NCI-H510A treated with DMSO at 0.1 percent for 48 hours (cell line): ENCODE data around the gene MEIS1.

Experiments used
- DNase-seq: peaks from one replicate; lab custom pipeline; 2025; lab: John Stamatoyannopoulos, UW

The MEIS1 gene

GRCh38 chr2:66580166-66581049 is 145.5 kb downstream of the MEIS1 start:
- DNase-seq, result no peak

DNA sequence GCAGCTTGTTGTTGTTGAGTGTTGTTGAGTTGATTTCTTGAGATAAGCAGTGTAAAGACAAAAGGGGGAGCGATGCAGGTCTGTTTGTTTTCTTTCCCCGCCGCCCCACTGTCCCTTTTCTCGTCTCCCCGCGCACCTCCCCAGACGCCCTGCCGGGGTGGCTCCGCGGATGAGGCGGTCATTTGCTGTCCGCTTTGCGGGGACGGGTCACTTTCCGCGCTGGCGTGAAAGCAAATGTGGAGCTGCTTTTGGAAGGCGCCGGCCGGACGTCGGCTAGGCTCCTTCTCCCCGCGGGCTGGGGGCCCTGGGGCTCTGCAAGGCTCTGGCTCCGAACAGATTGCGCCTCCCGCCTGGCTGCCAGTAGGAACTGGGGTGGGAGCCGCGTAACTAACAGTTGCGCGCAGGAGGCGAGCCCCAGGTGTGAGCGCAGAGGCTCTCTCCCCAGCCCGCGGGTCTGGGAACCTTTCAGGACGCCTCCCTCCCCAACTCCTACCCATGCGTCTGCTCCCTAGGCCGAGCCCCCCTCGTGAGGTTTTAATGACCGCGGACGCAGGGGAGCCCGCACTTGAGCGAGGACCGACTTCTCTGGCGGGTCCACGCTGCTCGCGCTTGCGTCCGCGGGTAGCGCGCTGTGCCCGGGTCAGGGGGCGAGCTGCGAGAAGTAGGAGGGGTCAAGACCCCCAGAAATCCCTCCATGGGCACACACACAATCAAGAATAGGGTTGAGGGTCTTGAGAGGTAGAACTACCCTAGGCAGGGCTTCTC is 146.6 kb downstream of the MEIS1 start:
- DNase-seq, result no peak

GRCh38 chr2:66582104-66582986 is 147.4 kb downstream of the MEIS1 start:
- DNase-seq, result no peak

- no peak for DNase-seq
Observed at GRCh38 chr2:66582987-66583880, 148.3 kb downstream of the MEIS1 start.

- no peak for DNase-seq
Observed at GRCh38 chr2:66583881-66584280, 149.0 kb downstream of the MEIS1 start.

- DNase-seq, result no peak
Observed at GRCh38 chr2:66585587-66585986, 150.7 kb downstream of the MEIS1 start.

DNA sequence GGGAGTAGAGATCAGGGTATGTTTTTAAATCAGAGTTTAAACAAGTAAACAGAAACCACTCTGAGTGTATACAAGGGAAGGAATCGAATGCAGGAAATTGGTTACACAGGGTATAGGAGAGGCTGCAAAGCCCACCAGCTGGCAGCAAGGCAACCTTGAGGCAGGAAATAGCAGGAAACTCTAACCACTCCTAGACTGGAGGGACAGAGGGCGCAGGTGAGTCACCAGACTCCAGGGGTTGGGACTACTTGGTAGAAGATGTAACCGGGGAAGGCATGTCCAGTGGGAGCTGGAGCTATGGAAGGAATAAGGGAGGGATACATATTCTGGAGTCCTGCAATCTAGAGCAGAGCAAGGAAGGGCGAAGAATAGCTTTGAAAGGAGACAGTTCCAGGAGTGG is 152.3 kb downstream of the MEIS1 start:
- no peak for DNase-seq

GRCh38 chr2:66594001-66594400 is 159.1 kb downstream of the MEIS1 start:
- DNase-seq, result no peak

DNA sequence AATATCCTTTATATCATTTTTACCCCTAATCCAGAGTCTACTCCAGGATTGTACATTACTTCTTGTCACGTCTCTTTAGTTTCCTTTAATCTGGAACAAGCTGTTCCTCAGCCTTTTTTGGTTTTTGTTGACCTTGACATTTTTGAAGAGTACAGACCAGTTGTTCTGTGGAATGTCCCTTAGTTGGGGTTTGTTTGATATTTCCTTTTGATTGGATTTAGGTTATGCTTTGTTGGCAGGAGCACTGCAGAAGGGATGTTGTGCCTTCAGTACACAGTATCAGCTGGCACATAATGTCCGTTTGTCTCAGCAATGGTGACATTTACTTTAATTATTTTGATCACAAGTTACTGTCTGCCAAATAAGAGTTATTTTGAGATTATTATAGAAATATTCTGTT is 160.6 kb downstream of the MEIS1 start:
- no peak for DNase-seq

- DNase-seq, result no peak
Observed at GRCh38 chr2:66596256-66596655, 161.3 kb downstream of the MEIS1 start.

DNA sequence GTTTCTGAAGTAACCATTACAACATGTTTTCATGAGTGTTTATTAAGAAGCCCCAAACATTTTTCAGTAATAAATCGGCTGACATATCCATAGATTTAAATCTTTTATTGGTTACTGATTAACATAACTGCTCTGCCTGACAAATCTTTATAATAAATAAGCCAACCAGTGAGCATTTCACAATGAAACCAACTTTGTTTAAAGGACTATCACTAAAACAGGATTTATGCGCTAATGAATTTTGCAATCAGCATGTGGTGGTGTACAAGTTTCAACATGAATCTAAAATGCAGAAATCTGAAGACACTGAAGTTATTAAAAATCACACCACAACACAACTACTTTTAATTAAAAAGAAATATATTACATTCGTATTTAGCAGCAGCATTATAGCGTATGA is 166.7 kb downstream of the MEIS1 start:
- no peak for DNase-seq

- no peak for DNase-seq
Observed at GRCh38 chr2:66602341-66602740, 167.4 kb downstream of the MEIS1 start.

GRCh38 chr2:66604326-66604725 is 169.4 kb downstream of the MEIS1 start:
- DNase-seq, result no peak

DNA sequence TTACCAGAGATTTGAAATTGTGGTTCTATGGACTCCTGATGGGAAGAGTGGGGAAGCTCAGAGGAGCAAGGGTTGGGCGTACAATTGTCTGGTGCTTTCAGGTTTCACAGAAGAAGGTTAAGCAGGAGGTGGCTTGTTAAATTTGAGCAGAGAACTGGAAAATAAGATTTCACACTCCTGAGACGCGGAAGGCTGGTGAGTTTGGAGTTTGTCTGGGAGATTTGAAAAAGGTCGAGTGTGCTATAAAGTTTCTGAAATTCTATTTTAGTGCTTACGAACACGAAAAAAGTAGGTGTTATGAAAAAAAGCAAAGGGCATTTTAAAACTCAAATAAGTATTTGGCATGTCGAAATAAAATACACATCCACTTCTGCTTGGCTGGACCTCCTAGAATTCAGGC is 170.1 kb downstream of the MEIS1 start:
- DNase-seq, result no peak

DNA sequence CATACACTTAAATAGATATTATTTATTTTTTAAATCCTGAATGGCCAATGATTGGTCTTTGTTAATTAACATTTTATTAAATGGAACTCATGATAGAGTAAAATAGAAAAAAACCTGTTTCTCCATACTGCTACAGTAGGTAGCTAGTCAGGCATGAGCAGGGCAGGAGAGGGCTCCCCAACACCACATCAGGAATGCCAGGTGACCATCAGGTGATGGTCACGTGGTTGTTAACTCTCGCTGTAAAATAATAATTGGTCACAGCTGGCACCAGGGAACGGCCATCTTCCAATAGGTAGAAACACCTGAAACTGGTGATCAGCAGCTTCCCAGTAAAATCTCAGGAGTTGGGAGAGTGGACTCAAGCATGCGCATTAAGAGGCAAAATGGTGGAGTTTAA is 172.2 kb downstream of the MEIS1 start:
- no peak for DNase-seq
